ENCODE measurements around the gene ZBTB44. TPM values are rescaled to one million over a fixed set of nuclear protein-coding genes. Genes with fewer than 3 reads are reported as not detected.

ZBTB44 gene
- total RNA-seq, 1 donor from 2014 or later, result 24.4 TPM

DNA sequence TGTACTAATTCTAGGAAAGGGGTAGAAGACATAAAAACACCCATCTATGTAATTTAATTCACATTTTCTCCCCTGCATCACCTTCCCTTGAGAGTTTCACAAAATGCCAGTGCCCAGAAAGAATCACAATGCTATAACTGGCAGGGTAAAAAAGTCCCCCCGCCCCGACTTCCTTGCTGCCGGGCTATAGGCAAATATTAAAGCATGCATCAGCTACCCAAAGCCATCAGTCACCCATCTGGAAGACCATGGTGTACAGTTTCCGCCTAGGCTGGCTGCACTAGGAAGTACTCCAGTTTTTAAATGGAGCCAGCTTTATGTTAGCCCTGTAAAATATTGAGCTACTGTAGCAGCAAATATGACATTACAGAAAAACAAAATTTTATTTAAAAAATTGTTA is 87.3 kb downstream of the ZBTB44 start:
- Histone ChIP-seq H3K27ac (no peak overlapping the region), H3K9me3 (no peaks in the 10 kb centered on the region), H3K27me3 (no peaks in the 10 kb centered on the region), H3K4me3 (no peak overlapping the region), H3K36me3 (peaks cover 3 to 7% of the 10 kb centered on the region in 2 donors), H3K4me1 (no peaks in the 10 kb centered on the region)
- TF ChIP-seq, protein P1, sequence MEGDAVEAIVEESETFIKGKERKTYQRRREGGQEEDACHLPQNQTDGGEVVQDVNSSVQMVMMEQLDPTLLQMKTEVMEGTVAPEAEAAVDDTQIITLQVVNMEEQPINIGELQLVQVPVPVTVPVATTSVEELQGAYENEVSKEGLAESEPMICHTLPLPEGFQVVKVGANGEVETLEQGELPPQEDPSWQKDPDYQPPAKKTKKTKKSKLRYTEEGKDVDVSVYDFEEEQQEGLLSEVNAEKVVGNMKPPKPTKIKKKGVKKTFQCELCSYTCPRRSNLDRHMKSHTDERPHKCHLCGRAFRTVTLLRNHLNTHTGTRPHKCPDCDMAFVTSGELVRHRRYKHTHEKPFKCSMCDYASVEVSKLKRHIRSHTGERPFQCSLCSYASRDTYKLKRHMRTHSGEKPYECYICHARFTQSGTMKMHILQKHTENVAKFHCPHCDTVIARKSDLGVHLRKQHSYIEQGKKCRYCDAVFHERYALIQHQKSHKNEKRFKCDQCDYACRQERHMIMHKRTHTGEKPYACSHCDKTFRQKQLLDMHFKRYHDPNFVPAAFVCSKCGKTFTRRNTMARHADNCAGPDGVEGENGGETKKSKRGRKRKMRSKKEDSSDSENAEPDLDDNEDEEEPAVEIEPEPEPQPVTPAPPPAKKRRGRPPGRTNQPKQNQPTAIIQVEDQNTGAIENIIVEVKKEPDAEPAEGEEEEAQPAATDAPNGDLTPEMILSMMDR (IDR thresholded peaks at IDR 0.05), result no peak
- intact Hi-C loops (cut with DNase I), result no loop called here
- DNase-seq (ENCODE audit: low spot score in 2 of 2), result no peak

DNA sequence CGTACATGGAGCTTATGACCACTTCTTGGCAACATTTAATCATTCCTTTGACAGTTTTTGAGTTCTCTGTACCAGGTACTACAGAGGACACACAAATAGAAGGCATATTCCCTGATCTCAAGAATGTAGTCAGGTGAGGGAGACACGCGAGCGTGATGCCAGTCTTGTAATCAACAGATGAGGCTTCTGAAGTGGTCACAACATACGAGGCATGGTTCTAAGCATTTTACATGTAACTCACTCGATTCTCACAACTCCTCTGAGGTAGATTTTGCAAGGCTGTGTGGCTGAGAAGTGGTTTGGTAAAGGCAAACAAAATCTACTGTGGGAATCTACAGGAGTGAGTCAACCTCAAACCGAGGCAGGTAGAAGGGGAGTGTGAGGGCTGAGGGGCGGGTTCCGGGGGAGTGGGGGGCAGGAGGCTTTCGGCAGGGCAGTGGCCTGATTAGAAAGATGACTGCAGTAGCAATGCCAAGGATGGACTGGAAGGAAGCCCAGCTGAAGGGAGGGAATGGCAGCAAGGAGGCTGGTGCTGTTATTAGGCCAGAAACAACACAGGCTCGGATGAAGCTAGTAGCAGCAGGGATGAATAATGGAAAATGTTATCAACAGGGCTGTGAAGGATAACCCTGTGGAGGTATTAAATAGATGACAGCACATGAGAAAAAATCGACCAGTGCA is 91.3 kb downstream of the ZBTB44 start:
- Histone ChIP-seq H3K4me3 (no peak overlapping the region), H3K27ac (no peak overlapping the region), H3K4me1 (no peaks in the 10 kb centered on the region), H3K27me3 (no peaks in the 10 kb centered on the region), H3K9me3 (no peaks in the 10 kb centered on the region), H3K36me3 (no peaks in the 10 kb centered on the region)
- intact Hi-C loops (cut with DNase I), result no loop called here
- no peak for DNase-seq (ENCODE audit: low spot score in 2 of 2)
- TF ChIP-seq, protein P1 (IDR thresholded peaks at IDR 0.05), result no peak

DNA sequence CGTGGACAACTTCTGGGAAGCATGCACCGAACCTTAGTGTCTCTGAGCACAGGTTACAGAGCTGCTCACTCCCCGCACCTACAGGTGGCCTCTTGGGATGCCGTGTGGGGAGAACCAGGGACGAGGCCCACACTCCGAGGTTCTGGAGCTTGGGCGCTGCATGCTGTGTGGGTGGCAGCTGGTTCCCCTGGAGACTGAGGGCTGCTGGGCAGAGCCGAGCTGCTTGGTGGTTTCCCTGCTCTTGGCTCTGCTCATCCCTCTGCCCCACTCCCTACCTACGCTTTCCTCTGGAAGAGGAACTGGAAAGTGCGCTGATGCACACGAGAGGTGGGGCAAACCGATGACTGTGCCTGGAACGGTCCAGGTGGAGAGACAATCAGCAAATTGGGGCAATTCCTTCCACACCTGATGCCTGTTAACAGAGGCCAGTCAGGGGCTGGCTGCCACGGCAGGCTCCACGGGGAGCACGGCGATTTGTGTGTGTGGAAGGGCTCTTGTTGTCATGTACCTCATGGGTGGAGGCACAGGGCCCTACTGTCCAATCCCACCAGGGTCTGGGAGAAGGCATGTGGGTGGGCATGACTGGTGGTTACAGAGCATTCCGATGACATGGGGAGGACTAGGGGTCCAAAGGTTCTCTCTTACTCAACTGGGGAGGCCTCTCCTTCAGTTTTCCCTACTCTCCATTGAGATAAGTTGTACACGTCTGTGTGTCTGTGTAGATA is 94.2 kb downstream of the ZBTB44 start:
- H3K36me3 ChIP-seq, result no peaks in the 10 kb centered on the region
- no peaks in the 10 kb centered on the region for H3K9me3 ChIP-seq
- no peak overlapping the region for H3K4me3 ChIP-seq
- peak in 1 of 2 donors; percentile 59 for DNase-seq (ENCODE audit: low spot score in 2 of 2)
- intact Hi-C loops (cut with DNase I), result no loop called here
- TF ChIP-seq, protein P1 (IDR thresholded peaks at IDR 0.05), result no peak
- no peaks in the 10 kb centered on the region for H3K4me1 ChIP-seq
- H3K27ac ChIP-seq, result no peak overlapping the region
- H3K27me3 ChIP-seq, result no peaks in the 10 kb centered on the region

DNA sequence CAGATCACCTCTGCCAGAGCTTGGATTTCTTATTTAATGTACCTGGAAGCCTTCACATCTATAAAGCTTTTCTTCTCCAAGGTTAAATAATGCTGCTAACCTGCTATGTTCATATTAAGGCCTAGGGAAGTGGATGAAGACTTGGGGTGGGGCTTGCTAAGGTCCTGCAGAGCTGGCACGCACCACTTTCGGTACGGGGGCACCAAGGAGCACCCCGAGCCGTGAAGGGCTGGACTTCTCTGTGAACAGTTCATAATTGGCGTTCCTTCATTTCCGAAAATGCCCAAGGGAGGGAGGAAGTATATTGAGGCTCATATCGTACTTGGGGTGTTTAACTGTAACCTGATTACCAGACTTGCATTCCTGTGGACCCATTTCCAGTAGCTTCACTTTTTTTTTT is 95.6 kb downstream of the ZBTB44 start:
- TF ChIP-seq, protein P1 (IDR thresholded peaks at IDR 0.05), result no peak
- H3K27me3 ChIP-seq, result no peaks in the 10 kb centered on the region
- H3K36me3 ChIP-seq, result no peaks in the 10 kb centered on the region
- DNase-seq (ENCODE audit: low spot score in 2 of 2), result peak in 1 of 2 donors; percentile 15
- no peaks in the 10 kb centered on the region for H3K4me1 ChIP-seq
- no peak overlapping the region for H3K4me3 ChIP-seq
- H3K27ac ChIP-seq, result no peak overlapping the region
- H3K9me3 ChIP-seq, result no peaks in the 10 kb centered on the region
- intact Hi-C loops (cut with DNase I), result loop anchor here (10.0 kb wide), 1 partner anchor 166 kb away; no protein-coding TSS in a partner anchor

DNA sequence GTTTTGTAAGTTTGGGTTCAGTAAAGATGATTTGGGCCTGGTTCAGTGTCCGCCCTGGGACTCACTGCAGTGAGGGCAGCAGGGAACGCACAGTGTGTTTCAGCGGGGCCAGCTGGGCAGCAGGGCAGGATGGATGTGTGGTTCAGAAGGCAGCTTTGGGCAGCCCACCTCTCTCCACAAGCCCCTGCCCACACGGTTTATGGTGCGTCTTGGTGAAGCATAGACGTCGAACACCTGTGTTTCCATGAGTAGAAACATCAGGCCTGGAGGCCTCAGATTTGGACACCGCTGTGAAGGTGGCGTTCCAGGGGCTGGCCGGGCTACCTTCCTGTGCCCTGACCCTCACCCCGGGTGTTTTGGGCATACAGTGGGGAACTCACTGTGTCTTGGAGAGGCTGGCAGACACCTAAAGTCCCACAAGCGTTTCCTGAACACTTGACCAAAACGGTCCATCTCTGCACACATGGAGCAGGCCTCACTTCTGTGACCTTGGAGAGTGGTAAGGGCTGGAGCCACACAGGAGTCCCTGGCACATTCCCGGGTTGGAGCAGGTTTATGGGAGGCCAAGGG is 96.1 kb downstream of the ZBTB44 start:
- no peaks in the 10 kb centered on the region for H3K36me3 ChIP-seq
- intact Hi-C loops (cut with DNase I), result loop anchor here (10.0 kb wide), 1 partner anchor 166 kb away; no protein-coding TSS in a partner anchor
- no peak overlapping the region for H3K4me3 ChIP-seq
- H3K27me3 ChIP-seq, result no peaks in the 10 kb centered on the region
- no peak overlapping the region for H3K27ac ChIP-seq
- peak in 1 of 2 donors; percentile 46 for DNase-seq (ENCODE audit: low spot score in 2 of 2)
- H3K4me1 ChIP-seq, result no peaks in the 10 kb centered on the region
- no peaks in the 10 kb centered on the region for H3K9me3 ChIP-seq
- TF ChIP-seq, protein P1 (IDR thresholded peaks at IDR 0.05), result no peak

Measured in ascending aorta (tissue), 2 donors.